ENCODE measurements around the gene RANBP6.
"Not testable (repeated sequence)": the region's sequence is repeated elsewhere in the genome, so short reads cannot be mapped to it uniquely, and the experiment has no call there.

The RANBP6 gene

DNA sequence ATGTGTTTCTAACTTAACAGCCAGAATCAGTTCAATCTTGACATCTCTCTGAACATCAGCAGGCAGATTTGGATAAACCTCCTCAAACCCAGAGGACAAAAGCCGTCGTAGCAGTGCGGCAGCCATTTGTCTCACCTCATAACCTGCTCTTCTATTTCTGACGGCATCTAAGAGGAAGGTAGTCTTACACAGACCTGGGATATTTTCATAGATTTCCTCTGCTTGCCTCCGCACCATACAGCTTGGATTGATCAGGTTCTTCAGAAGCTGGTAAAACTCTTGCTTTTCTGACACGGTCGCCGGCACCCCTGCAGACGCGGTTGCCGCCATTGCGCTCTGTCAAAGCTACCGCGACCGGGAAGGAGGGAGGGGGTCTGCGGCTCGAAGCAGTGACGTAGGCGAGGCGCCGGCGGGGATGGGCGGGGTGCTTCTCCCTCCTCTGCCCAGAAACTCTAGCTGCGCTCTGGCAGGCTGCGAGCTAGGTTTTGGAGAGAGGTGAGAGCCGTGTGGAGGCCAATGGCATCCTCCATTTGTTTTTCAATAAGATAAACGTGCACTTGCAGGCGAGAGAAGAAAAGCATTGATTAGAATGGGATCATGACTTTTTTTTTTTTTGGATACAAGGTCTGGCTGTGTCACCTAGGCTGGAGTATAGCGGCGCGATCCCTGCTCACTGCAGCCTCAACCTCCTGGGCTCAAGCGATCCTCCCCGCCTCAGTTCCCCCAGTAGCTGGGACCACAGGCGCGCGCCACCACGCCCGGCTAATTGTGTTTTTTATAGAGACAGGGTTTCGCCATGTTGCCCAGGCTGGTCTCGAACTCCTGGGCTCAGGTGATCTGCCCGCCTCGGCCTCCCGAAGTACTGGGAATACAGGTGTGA is at the start of gene RANBP6:
Gene RANBP6 (minus strand): TSS at position 347 of the 880 bp plus-strand sequence. CDS start 17 bp downstream, at position 330.
- peak; percentile 94 for DNase-seq (ENCODE audit: low read depth, low spot score)

DNA sequence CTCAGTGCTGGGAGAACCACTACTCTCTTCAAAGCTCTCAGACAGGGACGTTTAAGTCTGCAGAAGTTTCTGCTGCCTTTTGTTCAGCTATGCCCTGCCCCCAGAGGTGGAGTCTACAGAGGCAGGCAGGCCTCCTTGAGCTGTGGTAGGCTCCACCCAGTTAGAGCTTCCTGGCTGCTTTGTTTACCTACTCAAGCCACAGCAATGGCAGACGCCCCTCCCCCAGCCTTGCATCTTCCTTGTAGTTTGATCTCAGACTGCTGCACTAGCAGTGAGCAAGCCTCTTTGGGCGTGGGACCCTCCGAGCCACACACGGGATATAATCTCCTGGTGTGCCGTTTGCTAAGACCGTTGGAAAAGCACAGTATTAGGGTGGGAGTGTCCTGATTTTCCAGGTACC is 47.7 kb upstream of the RANBP6 start:
- DNase-seq (ENCODE audit: low read depth, low spot score): not testable (repeated sequence)

DNA sequence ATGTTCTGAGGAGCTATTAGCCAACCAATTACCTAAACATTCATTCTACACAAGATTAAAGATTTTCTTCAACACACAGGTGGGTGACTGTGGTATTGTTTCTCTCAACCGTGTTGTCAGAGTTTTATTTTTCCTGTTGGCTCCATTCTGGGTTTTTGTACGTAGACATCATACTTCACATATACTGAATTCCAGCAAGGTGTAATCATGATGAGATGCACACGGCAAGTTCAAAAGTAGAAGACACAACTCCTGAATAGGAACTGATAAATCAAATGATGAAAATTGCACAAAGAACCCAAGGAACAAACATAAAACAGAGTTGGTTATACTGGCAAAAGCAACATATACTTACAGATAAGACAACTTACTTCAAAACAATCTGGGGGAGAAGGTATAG is 40.2 kb upstream of the RANBP6 start:
- no peak for DNase-seq (ENCODE audit: low read depth, low spot score)

DNA sequence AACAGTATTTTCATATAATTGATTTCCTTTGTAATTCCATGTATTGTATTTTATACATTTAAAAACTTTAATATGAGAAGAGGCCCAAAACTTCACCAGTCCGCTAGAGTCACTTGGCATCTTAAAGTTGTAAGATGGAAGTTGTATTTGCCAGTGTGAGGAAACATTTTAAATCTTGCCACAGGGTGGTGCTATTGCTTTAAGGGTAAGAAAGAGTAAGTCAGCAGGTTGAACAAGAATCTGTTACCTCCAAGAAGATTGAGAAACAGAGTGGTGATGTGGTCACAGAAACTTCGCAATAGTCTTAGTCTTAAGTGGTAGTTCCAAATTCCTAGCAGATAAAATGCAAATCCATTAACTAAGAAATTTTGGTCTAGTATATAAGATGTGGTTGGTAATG is 39.8 kb upstream of the RANBP6 start:
- DNase-seq (ENCODE audit: low read depth, low spot score): peak; percentile 47

DNA sequence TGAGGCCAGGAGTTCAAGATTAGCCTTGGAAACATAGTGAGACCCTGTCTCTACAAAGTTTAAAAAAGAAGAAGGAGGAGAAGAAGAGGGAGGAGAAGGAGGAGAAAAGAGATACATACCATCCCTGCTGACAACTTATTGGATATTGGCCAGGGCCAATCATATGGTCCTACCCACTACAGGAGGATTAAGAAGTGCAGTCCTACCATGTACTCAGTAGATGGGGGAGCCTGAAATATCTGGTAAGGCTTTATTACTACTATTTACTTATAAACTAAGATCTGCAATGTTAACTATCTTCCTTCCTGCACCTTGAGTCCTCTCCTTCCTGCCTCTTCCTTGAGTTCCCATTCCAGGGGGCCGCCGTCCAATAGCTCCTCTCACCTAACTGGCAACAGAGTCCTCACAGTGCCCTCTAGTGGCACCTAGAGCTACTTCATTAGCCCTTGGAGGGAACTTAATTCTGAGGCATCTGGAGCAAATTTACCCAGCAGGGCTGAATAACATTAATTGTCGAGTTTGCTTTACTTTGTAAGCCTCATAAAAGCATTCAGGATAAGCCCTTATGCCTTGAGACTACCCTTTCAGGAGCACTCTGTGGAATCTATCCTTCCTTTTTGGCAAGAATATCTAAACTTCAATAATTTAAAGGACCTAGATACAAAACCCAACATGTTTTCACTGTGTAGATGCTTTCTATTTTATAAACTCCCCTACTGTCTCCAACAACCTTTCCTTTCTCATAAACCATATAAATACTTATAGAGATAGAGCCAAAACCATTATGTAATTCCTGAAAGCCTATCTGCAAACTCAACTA is 39.1 kb upstream of the RANBP6 start:
- DNase-seq (ENCODE audit: low read depth, low spot score): peak; percentile 67

DNA sequence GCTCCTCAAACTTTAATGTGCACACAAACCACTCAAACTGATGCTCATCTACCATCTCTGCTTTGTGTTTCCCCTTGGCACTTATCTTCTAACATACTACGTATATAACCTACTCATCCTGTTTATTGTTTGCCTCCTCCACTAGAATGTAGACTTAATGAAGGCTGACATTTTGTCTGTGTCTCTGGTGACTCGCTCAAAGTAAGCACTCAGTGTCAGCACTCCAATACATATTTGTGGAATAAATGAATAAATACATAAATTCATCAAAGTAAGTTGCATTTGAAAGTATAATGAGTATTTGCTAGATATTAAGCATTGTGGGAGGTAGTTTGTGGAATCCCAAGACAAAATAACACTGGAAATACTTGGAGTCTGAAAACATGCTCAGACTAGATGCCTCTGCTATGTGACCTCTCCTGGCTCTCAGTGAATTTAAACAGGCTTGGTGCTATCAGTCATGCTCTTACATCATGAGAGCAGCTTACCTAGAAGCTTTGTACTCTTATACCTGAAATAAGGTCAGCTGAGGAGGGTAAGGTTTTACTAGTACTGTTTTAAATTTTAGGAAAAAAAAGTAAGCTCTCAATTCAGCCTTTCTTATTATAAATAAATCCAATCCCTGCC is 37.0 kb upstream of the RANBP6 start:
- no peak for DNase-seq (ENCODE audit: low read depth, low spot score)

DNA sequence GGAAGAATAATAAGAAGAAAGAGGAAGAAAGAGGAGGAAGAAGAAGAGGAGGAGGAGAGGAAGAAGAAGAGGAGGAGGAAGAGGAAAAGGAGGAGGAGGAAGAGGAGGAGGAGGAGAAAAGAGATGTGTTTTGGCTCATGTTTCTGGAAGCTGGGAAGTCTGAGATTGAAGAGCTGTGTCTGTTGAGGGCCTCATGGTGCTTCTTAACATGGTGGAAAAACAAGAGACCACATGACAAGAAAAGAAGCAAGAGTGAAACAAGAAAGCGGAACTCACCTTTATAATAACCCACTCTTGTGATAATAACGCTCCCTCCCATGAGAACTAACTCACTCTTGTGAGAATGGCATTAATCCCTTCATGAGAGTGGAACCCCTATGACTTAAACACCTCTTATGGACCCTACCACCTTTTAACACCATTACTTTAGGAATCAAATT is 36.1 kb upstream of the RANBP6 start:
- no peak for DNase-seq (ENCODE audit: low read depth, low spot score)

DNA sequence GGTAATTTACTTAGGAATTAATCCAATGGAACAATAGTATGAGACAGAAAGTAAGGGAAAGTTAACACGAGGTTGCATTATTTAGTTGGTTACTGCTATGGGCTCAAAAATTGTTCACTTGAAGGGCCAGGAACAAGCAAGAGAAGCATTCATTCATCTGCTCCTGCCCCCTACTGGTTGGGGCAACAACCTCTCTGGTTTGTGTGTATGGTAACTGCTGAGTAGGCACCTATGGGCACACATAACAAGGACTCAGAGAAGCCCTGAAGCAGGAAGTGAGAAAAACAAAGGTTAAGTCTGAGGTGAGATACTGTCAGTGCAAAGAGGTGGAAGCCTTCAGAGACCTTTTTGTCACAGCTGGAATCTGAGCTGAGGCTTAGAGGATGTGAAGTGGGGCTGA is 34.4 kb upstream of the RANBP6 start:
- DNase-seq (ENCODE audit: low read depth, low spot score): peak; percentile 46

DNA sequence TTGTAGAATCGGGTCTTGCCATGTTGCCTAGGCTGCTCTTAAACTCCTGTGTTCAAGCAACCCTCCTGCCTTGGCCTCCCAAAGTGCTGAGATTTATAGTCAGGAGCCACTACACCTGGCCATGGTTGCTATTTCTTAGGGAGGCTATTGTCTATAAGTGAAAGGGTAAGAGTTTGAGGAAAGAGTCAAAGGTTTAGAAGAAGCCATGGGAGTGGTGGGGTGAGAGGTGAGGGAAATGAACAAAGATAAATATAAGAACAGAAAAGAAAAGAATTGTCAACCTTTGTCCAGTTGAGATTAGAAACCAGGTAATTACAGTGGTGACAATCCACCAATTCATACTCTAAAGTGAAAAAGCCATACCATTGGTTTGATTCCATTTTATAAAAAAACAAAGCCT is 32.6 kb upstream of the RANBP6 start:
- no peak for DNase-seq (ENCODE audit: low read depth, low spot score)

DNA sequence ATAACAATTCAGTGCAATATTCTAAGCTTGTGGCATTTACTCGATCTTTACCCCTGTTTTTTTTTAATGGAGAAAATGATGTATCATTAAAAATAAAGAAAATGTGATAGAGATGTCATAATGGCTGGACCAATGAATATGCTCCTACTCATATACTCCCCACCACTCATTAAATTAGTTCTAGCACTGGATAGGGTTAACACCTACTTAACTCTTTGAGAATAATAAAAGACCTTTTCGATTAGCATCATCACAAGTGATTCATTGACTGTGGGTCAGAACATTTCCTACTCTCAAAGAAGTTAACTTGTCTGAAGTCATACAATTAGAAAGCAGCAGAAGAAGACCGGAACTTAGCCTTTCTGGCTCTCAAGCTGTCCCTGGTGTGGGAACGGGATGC is 31.6 kb upstream of the RANBP6 start:
- no peak for DNase-seq (ENCODE audit: low read depth, low spot score)

DNA sequence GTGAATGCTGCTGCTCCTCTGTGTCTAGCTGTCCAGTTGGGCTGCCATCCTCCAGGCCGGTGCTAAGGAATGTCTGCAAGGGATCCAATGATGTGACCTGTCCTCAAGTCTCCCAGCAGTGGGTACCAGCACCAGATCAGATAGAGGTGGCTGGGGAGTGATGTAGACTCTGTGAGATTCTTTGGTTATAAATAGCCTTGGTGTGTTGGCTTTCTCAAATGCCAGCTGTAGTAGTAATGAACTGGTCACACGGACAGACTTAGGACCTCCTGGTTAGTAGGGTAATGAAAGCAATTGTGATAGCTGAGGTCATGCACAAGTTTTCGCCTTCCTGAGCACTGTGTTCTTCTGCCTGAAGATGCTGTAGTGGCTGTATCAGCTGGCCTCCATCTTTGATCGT is 29.9 kb upstream of the RANBP6 start:
- no peak for DNase-seq (ENCODE audit: low read depth, low spot score)

DNA sequence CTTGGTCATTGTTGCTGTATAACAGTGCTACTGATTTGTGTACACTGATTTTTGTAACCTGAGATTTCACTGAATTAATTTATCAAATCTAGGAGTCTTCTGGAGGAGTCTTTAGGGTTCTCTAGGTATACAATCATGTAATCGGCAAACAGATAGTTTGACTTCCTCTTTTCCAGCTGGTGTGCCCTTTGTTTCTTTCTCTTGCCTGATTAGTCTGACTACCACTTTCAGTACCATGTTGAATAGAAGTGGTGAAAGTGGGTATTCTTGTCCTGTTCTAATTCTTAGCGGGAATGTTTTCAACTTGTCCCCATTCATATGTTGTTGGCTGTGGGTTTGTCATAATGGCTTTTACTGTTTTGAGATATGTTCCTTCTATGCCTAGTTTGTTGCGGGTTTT is 24.7 kb upstream of the RANBP6 start:
- no peak for DNase-seq (ENCODE audit: low read depth, low spot score)

DNA sequence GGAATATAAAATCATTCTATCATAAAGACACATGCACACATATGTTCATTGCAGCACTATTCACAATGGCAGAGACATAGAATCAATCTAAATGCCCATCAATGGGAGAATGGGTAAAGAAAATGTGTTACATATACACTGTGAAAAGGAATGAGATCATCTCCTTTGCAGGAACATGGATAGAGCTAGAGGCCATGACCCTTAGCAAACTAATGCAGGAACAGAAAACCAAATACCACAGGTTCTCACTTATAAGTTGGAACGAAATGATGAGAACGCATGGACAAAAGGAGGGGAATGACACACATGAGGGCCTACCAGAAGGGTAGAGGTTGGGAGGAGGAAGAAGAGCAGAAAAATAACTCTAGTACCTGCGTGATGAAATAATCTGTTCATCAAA is 21.0 kb upstream of the RANBP6 start:
- no peak for DNase-seq (ENCODE audit: low read depth, low spot score)

DNA sequence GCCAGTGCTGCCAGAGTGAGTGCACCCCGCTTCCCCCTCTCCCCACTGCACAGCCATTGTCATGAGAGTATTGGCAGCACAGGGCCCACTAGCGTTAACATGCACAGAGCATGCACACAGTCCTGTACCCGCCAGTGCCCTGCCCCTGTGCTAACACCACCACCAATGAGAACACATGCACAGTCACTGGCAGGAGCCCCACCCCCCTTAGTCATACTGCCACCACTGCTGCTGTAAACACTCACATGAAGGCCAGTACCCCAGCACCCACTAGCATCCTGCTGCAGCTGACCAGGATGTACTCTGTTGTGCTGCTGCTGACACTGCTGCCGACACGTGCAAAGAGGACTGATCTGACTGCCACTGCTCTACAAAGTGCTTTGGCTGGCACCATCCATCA is 19.5 kb upstream of the RANBP6 start:
- DNase-seq (ENCODE audit: low read depth, low spot score): no peak

DNA sequence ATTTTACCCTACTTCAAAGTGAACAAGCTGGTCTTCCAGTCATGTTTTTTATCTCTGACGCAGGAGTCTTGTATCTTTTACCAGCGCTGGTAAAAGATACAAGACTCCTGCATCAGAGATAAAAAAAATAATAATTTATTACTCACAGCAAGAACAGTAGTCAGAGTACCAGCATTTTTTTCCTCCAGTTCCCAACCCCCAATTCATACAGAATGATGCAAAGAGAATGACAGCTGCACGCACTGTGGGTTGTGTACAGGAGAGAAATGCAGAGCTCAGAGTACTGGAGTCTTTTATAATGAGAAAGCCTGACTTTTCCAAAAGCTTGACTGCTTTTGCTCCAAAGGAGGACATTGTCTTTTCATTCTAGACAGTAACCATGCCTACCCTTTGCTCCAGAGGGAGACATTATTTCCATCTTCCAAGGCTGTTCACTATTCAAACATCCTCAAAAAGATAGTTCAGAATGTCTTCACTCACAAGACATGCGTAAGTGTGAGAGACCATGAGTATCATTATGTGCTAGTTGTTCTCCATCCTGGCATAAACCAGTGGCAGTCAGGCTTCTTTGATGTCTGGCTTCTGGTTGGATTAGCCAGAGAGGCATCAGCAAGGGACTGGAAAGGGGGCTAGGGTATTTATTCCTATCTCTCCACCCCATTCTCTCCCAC is 14.3 kb upstream of the RANBP6 start:
- DNase-seq (ENCODE audit: low read depth, low spot score): no peak

DNA sequence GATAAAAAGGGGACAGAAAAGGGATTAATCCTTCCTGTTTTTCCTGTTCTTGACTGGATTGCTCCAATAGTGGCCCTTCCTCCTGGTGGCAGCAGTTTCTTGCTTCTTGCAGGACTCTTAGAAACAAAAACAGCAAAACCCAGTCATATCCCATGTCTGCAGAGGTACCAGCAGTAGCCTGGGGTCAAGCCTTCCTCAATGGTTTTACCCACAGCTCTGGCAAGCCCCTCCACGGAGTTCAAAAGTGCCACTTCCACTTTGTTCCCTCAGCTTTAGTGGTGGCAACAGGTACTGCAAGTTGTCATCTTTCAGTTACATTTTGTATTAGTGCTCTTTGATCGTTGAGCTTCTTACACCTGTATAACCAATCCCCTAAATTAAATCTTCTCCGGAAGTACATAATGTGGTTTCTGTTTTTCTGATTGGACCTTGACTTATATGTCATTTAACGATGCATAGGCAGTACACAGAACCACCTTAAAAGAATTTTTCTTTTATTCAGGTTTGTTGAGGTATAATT is 8.7 kb upstream of the RANBP6 start:
- DNase-seq (ENCODE audit: low read depth, low spot score): peak; percentile 33

DNA sequence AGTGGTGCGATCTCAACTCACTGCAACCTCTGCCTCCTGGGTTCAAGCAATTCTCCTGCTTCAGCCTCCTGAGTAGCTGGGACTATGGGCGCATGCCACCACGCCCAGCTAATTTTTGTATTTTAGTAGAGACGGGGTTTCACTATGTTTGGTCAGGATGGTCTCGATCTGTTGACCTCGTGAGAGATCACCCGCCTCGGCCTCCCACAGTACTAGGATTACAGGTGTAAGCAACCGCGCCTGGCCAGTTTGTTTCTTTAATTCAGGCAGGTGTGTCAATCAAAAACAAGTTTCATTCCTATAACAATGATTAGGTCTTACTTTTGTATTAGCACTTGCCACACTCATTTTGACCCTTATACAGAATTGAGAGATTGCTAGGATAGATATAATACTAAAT is 1.6 kb upstream of the RANBP6 start:
- DNase-seq (ENCODE audit: low read depth, low spot score): not testable (repeated sequence)

DNA sequence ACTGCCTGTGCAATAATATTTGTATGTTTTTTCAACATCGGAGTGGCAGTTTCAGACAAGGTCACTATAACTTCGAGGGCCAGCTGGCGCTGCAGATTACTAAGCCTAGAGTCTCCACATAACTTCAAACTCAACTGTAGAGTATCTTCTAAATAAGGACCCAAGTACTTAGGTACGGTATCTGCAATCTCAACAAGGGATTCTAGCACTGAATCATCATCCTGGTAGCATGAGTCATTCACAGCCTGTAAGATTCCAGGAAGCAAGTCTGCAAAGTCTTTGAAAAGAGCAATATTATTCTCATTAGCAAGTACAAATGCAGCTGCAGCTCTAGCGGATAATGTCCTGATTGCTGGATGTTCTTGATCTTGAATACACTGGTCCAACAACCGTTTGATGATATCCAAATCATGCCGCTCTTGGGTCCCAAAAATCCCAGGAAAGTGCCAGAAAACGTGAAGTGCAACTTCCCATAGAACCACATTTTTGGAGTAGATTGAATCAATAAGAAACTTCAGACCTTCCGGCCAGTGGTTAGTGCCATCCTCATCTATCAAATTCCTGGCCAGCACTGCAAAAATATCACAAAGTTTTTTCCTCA is 654 bp downstream of the RANBP6 start:
- no peak for DNase-seq (ENCODE audit: low read depth, low spot score)

DNA sequence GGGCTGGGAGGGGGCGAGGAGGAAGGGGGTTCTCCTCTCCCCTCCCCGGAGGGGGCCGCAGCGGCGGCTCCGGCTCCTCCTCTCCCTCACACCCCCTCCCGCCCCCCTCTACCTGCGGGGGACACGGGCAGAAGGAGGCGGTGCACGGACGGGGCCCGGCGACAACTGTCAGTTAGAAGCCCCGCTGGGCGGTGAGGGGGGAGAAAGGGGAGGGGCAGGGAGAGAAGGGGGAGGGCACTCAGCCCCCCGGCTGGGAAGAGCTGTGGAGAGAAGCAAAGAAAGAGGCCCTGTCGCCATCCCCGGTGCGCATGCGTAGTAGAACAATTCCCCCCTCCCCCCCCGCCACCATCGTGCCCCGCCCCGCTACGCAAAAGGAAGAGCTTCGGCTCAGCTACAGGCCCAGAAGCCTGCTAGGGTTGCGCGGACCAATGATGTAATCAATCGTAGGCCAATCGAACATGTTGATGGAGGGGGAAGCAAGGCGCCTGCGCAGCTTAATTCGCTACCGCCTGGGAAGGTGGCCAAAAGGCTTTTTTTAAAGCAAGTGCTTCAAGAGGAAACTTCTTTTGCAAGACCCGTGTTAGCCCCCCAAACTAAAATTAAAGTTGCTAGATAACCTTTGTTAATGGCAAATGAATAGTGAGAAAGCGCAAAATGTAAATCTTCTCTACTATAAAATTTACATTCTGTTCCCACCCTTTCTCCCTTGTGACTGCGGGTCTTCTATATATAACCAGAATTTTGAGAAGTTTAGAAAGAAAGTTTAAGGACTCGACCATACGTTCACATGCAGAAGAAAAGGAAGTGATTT is 7.0 kb downstream of the RANBP6 start:
- DNase-seq (ENCODE audit: low read depth, low spot score): peak; percentile 94

DNA sequence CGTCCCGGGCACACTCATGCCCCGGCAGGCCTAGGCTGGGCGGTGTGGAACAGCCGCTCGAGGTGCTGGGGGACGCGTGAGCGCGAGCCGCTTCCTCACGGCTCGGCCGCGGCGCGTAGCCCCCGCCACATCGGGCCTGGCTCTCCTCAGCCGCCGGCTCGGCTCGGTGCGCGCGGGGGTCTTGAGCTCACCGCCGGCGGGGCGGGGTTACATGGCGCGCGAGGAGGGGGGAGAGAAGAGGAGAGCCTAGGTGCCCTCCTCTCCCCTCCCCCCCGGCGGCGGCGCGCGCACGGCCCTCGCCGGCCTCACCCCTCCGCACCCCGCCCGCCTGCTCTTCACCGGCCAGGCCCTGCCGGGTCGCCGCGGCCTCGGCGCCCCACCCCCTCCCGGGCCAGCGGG is 7.7 kb downstream of the RANBP6 start:
- peak; percentile 79 for DNase-seq (ENCODE audit: low read depth, low spot score)
